ENCODE data around the gene ARID4B.

GRCh38 chr1:235339746-235340145, 11.8 kb upstream of the ARID4B start:
- no peak for TF ChIP-seq CTCF (IDR thresholded peaks at IDR 0.05; ENCODE audit: poor library complexity, severe bottlenecking)
- no peak for TF ChIP-seq SMC3 (conservative IDR thresholded peaks at IDR 0.05; ENCODE audit: poor library complexity)
- TF ChIP-seq EZH2 (IDR thresholded peaks at IDR 0.05; ENCODE audit: borderline replicate concordance, insufficient read depth, low read length, poor library complexity, severe bottlenecking): no peak
- no peak for TF ChIP-seq MXI1 (conservative IDR thresholded peaks at IDR 0.05; ENCODE audit: poor library complexity, severe bottlenecking)
- TF ChIP-seq POLR2AphosphoS5 (IDR thresholded peaks at IDR 0.05): no peak

Measured in neural cell (in vitro differentiated cells).